Esophagus (tissue), 2 donors: ENCODE measurements around the gene LARP4B. TPM values are rescaled to one million over a fixed set of nuclear protein-coding genes. Genes with fewer than 3 reads are reported as not detected.

Experiments
- H3K27ac ChIP-seq, 2 donors: one replicate each; pipeline ENCODE4 v1.5.1; 2013; ENCODE audit warnings: low read depth in 2 of 2, mild to moderate bottlenecking in 2 of 2, inconsistent platforms in 1 of 2, low read length in 1 of 2, moderate library complexity in 1 of 2
- H3K27me3 ChIP-seq, 2 donors: one replicate each; pipeline ENCODE4 v1.6.1; 2013; ENCODE audit warnings: low read length in 2 of 2, control low read depth in 1 of 2, mild to moderate bottlenecking in 1 of 2; ENCODE audit not compliant: insufficient read depth in 2 of 2, control insufficient read depth in 1 of 2
- H3K36me3 ChIP-seq, 2 donors: one replicate each; pipeline ENCODE4 v1.6.1; 2013; ENCODE audit warnings: low read length in 1 of 2; ENCODE audit not compliant: control insufficient read depth in 2 of 2, insufficient read depth in 2 of 2
- H3K4me1 ChIP-seq, 2 donors: one replicate each; pipeline ENCODE4 v1.6.1; 2013; ENCODE audit warnings: low read length in 1 of 2; ENCODE audit not compliant: control insufficient read depth in 2 of 2, insufficient read depth in 2 of 2
- H3K4me3 ChIP-seq, 2 donors: one replicate each; pipeline ENCODE4 v1.5.1; 2013; ENCODE audit warnings: low read length in 2 of 2, mild to moderate bottlenecking in 2 of 2, low read depth in 1 of 2, moderate library complexity in 1 of 2
- H3K9me3 ChIP-seq, 2 donors: one replicate each; pipeline ENCODE4 v1.6.1; 2013; ENCODE audit warnings: mild to moderate bottlenecking in 2 of 2, low read depth in 1 of 2, low read length in 1 of 2, moderate library complexity in 1 of 2; ENCODE audit not compliant: control insufficient read depth in 2 of 2, insufficient read depth in 1 of 2
- WGBS, 2 donors: extraction: QIAGEN DNeasy Blood & Tissue Kit; methylation state at CpG; one replicate each; pipeline ENCODE4 v1.1.7; 2013; 5-methylcytosine and 5-hydroxymethylcytosine counted together
- polyA plus RNA-seq, 2 donors: library from polyadenylated mRNA; stranded (reverse); fragments of 200-250 nt; gene quantifications; one replicate each; pipeline ENCODE4 v1.2.3, GENCODE V29; 2013
- donor health status: healthy with polysubstance abuse.
- donor health status: Bipolar disorder and iron deficiency.

LARP4B gene
- polyA plus RNA-seq, 2 donors = 19.7 to 22.4 TPM

GRCh38 chr10:860519-860918, 71.0 kb downstream of the LARP4B start:
- H3K27me3 ChIP-seq = no peaks in the 10 kb centered on the region
- peaks cover 5 to 9% of the 10 kb centered on the region in 2 donors for H3K36me3 ChIP-seq
- no peak overlapping the region for H3K27ac ChIP-seq
- H3K4me1 ChIP-seq = no peaks in the 10 kb centered on the region
- 91 to 93% methylated on average over 4 of the region's 4 CpGs for WGBS, 2 donors
- no peaks in the 10 kb centered on the region for H3K9me3 ChIP-seq
- H3K4me3 ChIP-seq = no peak overlapping the region

DNA sequence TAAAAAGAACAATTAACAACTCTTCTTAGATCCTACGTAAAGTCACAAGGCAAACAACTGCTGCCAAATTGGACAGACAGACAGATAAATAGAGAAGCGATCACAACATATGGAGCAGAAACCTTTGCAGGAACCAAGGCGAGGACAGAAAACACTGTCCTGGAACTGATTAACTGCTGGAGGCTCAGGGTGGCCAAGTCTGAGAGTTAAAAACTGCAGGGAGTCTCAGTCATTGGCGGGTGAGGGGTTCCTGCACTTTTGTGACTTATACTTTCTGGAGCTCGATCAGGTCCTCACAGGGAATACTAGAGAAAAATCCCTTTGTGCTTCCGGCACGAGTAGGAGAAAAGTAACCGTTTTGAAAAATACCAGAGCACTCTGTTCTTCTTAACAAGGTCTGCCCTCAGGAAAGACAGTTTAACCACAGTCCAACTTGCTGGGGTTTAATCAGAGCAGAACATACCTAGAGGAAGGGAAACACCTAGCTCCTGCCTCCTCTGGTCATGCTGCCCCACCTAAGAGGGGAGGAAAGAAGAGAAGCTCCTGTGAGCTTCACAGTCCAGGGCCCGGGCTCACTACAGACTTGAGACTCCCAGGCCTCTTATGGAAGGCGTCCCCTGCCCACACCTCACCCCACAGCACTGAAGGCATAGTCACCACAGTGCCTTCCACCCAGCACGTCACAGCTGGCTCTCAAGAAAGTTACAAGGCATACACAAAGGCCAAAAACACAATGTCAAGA, 74.9 kb downstream of the LARP4B start:
- H3K4me3 ChIP-seq = no peak overlapping the region
- no peaks in the 10 kb centered on the region for H3K9me3 ChIP-seq
- no peaks in the 10 kb centered on the region for H3K4me1 ChIP-seq
- WGBS, 2 donors = 76 to 83% methylated on average over 11 of the region's 11 CpGs
- no peaks in the 10 kb centered on the region for H3K27me3 ChIP-seq
- H3K27ac ChIP-seq = no peak overlapping the region
- peaks cover 0 to 5% of the 10 kb centered on the region in 2 donors for H3K36me3 ChIP-seq

DNA sequence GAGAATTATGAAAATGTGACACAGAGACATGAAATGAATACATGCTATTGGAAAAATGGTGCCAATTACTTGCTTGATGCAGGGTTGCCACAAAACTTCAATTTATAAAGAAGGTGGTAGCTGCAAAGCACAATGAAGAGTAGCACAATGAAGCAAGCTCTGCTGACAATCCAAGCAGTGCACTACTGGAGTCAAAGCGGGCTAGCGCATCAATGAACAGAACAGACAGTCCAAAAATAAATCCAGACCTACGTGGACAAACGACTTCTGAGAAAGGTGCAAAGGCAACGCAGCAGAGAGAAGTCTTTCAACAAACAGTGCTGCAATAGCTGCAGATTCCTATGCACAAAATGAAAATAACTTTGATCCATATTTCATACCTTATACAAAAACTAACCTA, 75.8 kb downstream of the LARP4B start:
- Histone ChIP-seq H3K4me3 (no peak overlapping the region), H3K4me1 (no peaks in the 10 kb centered on the region), H3K27me3 (no peaks in the 10 kb centered on the region), H3K27ac (no peak overlapping the region), H3K9me3 (no peaks in the 10 kb centered on the region), H3K36me3 (peaks cover 0 to 5% of the 10 kb centered on the region in 2 donors)
- WGBS, 2 donors = 94% methylated on average over 5 of the region's 5 CpGs

GRCh38 chr10:855079-855478, 76.4 kb downstream of the LARP4B start:
- no peak overlapping the region for H3K4me3 ChIP-seq
- peaks cover 0 to 3% of the 10 kb centered on the region in 2 donors for H3K36me3 ChIP-seq
- no peaks in the 10 kb centered on the region for H3K9me3 ChIP-seq
- H3K27me3 ChIP-seq = no peaks in the 10 kb centered on the region
- H3K27ac ChIP-seq = no peak overlapping the region
- no peaks in the 10 kb centered on the region for H3K4me1 ChIP-seq
- WGBS, 2 donors = 84 to 93% methylated on average over 1 of the region's 1 CpG

- Histone ChIP-seq H3K4me1 (no peaks in the 10 kb centered on the region), H3K27me3 (no peaks in the 10 kb centered on the region), H3K9me3 (no peaks in the 10 kb centered on the region), H3K36me3 (peaks cover 0 to under 1% of the 10 kb centered on the region in 2 donors), H3K27ac (no peak overlapping the region), H3K4me3 (no peak overlapping the region)
These were observed 78.5 kb downstream of the LARP4B start for GRCh38 chr10:853017-853416.

GRCh38 chr10:852386-852785, 79.1 kb downstream of the LARP4B start:
- H3K27me3 ChIP-seq = no peaks in the 10 kb centered on the region
- H3K4me3 ChIP-seq = no peak overlapping the region
- H3K36me3 ChIP-seq = peaks cover 0 to 5% of the 10 kb centered on the region in 2 donors
- 63 to 71% methylated on average over 3 of the region's 3 CpGs for WGBS, 2 donors
- H3K4me1 ChIP-seq = no peaks in the 10 kb centered on the region
- H3K27ac ChIP-seq = no peak overlapping the region
- H3K9me3 ChIP-seq = no peaks in the 10 kb centered on the region

DNA sequence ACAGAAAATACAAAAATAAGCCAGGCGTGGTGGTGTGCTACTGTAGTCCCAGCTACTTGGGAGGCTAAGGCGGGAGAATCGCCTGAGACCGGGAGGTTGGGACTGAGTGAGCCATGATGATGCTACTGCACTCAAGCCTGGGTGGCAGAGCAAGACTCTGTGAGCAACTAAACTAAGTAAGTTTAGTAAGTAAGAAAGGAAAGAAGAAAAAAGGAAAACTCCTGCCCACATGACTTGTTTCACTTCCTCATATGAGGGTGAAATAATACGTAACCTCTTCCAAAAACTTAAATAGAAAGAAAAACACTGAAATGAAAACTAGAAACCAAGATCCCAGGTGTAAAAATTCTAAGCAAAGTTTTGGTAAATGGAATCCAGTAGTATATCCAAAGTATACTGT, 79.6 kb downstream of the LARP4B start:
- H3K9me3 ChIP-seq = no peaks in the 10 kb centered on the region
- 95 to 96% methylated on average over 5 of the region's 5 CpGs for WGBS, 2 donors

GRCh38 chr10:850093-850492, 81.4 kb downstream of the LARP4B start:
- peaks cover 3 to 5% of the 10 kb centered on the region in 2 donors for H3K36me3 ChIP-seq

More for the DNA sequence above, 79.6 kb downstream of the LARP4B start:
- H3K4me1 ChIP-seq = peaks cover 0 to 2% of the 10 kb centered on the region in 2 donors
- H3K36me3 ChIP-seq = peaks cover 0 to 5% of the 10 kb centered on the region in 2 donors
- no peaks in the 10 kb centered on the region for H3K27me3 ChIP-seq
- H3K4me3 ChIP-seq = no peak overlapping the region
- no peak overlapping the region for H3K27ac ChIP-seq

DNA sequence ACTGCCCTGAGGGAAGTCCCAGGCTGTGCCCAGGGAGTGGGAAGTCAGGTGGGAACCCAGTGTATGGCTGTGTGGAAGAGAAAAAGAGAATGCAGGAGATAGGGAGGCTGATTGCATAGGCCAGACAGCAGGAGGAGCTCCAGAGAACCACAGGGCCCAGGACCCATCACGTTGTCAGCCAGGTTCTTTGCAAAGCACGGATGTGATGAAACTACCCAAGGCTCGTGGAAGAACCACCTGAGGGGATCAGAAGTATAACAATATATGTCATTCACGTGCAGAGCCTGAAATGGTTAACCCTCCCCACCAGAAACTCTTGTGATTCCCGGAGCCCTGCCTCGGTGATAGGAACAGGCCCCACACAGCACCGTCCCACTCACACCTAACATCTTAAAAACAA, 83.6 kb downstream of the LARP4B start:
- H3K4me3 ChIP-seq = no peak overlapping the region
- no peak overlapping the region for H3K27ac ChIP-seq
- no peaks in the 10 kb centered on the region for H3K27me3 ChIP-seq
- peaks cover 0 to 2% of the 10 kb centered on the region in 2 donors for H3K4me1 ChIP-seq
- peaks cover 3 to 5% of the 10 kb centered on the region in 2 donors for H3K36me3 ChIP-seq
- WGBS, 2 donors = 82 to 85% methylated on average over 7 of the region's 7 CpGs
- no peaks in the 10 kb centered on the region for H3K9me3 ChIP-seq

More at GRCh38 chr10:850093-850492, 81.4 kb downstream of the LARP4B start:
- Histone ChIP-seq H3K9me3 (no peaks in the 10 kb centered on the region), H3K27ac (no peak overlapping the region), H3K4me3 (no peak overlapping the region), H3K4me1 (peaks cover 0 to 2% of the 10 kb centered on the region in 2 donors), H3K27me3 (no peaks in the 10 kb centered on the region)
- 96 to 99% methylated on average over 2 of the region's 2 CpGs for WGBS, 2 donors

DNA sequence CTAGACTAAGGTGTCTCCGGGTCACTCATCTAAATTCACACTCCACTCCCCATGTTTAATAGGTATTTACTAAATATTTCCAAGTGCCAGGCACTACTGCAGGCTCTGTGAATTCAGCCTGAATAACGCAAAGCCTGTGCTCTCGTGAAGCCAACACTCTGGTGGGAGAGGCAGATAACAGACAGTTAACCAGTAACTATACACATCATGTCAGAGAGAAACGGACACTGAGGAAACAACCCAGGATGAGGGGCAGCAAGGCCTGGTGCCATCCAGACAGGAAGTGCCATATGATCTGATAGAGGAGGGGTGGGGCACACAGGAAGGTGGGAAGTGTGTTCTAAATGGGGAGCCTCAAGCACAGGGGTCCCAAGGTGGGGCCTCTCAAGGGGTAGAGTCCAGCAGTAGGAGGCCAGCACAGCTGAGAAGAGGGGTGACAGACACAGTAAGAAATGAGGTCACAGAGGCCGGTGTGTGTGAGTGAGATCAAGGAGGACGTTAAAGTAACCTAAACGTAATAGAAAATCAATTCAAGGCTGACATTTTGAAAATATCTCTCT, 85.3 kb downstream of the LARP4B start:
- Histone ChIP-seq H3K36me3 (peaks cover 3 to 12% of the 10 kb centered on the region in 2 donors), H3K4me3 (no peak overlapping the region), H3K27ac (no peak overlapping the region), H3K27me3 (no peaks in the 10 kb centered on the region), H3K4me1 (peaks cover 0 to 2% of the 10 kb centered on the region in 2 donors), H3K9me3 (no peaks in the 10 kb centered on the region)
- 81 to 83% methylated on average over 7 of the region's 7 CpGs for WGBS, 2 donors
